OCI-LY7 (cell line): ENCODE results near the gene UNC13B. TPM values are rescaled to one million over a fixed set of nuclear protein-coding genes. Genes with fewer than 3 reads are reported as not detected.

ENCODE experiments used
- BruUV-seq: library from RNA; stranded (reverse); fragments of 400-500 nt; replicated peaks from 2 replicates; lab custom pipeline; 2021; lab: Mats Ljungman, UMichigan
- CTCF ChIA-PET: fragments of 300-600 bp; sonication (Branson Sonifier 250); formaldehyde crosslinking; loops from one replicate; lab custom pipeline; 2022; ENCODE audit warnings: antibody characterized with exemption; ENCODE audit not compliant: unreplicated experiment; lab: Charles Lee
- POLR2A ChIA-PET: fragments of 300-600 bp; sonication (Branson Sonifier 250); formaldehyde crosslinking; loops from one replicate; lab custom pipeline; 2022; ENCODE audit warnings: antibody characterized with exemption; lab: Charles Lee
- DNase-seq: peaks from one replicate; pipeline ENCODE4 v3.0.0-alpha.2; 2015; ENCODE audit warnings: low spot score
- H2AFZ ChIP-seq: fragments of 200-600 bp; sonication (generic), shearing (Covaris generic); 2 replicates; pipeline ENCODE4 v1.6.1; 2014; ENCODE audit warnings: mild to moderate bottlenecking, antibody characterized with exemption, low read length, moderate library complexity
- H3K27ac ChIP-seq: fragments of 200-600 bp; sonication (generic); 2 replicates; pipeline ENCODE4 v1.5.1; 2014; ENCODE audit warnings: mixed run types, low read depth, mild to moderate bottlenecking, moderate library complexity, low read length, inconsistent platforms; ENCODE audit not compliant: poor library complexity, severe bottlenecking
- H3K36me3 ChIP-seq: fragments of 200-600 bp; sonication (generic); 2 replicates; pipeline ENCODE4 v1.6.1; 2014; ENCODE audit warnings: mild to moderate bottlenecking, antibody characterized with exemption, low read length, moderate library complexity, mixed read lengths; ENCODE audit not compliant: insufficient read depth
- H3K4me1 ChIP-seq: fragments of 200-600 bp; sonication (generic); 2 replicates; pipeline ENCODE4 v1.5.1; 2014; ENCODE audit warnings: mild to moderate bottlenecking, low read length; ENCODE audit not compliant: insufficient read depth, poor library complexity, severe bottlenecking
- H3K4me2 ChIP-seq: fragments of 200-600 bp; sonication (generic); 2 replicates; pipeline ENCODE4 v1.6.1; 2014; ENCODE audit warnings: mild to moderate bottlenecking, low read length
- H3K4me3 ChIP-seq: fragments of 200-600 bp; sonication (generic); 2 replicates; pipeline ENCODE4 v1.5.1; 2014; ENCODE audit warnings: mild to moderate bottlenecking, low read depth, low read length; ENCODE audit not compliant: poor library complexity, severe bottlenecking
- H3K79me2 ChIP-seq: fragments of 200-600 bp; sonication (generic); 2 replicates; pipeline ENCODE4 v1.6.1; 2016; ENCODE audit warnings: low read depth, mild to moderate bottlenecking, low read length, moderate library complexity, mixed read lengths; ENCODE audit not compliant: insufficient read depth
- H3K9me2 ChIP-seq: fragments of 200-600 bp; sonication (generic); 2 replicates; pipeline ENCODE4 v1.6.1; 2016; ENCODE audit warnings: mild to moderate bottlenecking, low read length, mixed read lengths; ENCODE audit not compliant: insufficient read depth
- H3K9me3 ChIP-seq: fragments of 200-600 bp; sonication (generic); 2 replicates; pipeline ENCODE4 v1.6.1; 2014; ENCODE audit warnings: mild to moderate bottlenecking, mixed run types, low read length, mixed read lengths
- H4K20me1 ChIP-seq: fragments of 200-600 bp; sonication (generic); 2 replicates; pipeline ENCODE4 v1.6.1; 2014; ENCODE audit warnings: mild to moderate bottlenecking, antibody characterized with exemption, low read length, moderate library complexity, mixed read lengths; ENCODE audit not compliant: insufficient read depth
- CTCF ChIP-seq: fragments of 200-600 bp; sonication (generic); conservative IDR thresholded peaks from 2 replicates; pipeline ENCODE4 v1.5.1; 2014; ENCODE audit warnings: mild to moderate bottlenecking, antibody characterized with exemption, low read length, moderate library complexity, mixed read lengths
- EZH2phosphoT487 ChIP-seq: fragments of 200-600 bp; sonication (generic); IDR thresholded peaks from 2 replicates; pipeline ENCODE4 v1.6.1; 2018; ENCODE audit warnings: low read depth, borderline replicate concordance, mild to moderate bottlenecking, mixed run types, antibody characterized with exemption, low read length, moderate library complexity, mixed read lengths
- intact Hi-C: fragments of 100-400 bp; cut with micrococcal nuclease; formaldehyde crosslinking; loops from one replicate; pipeline ENCODE4 v1.10.0; 2022; ENCODE audit not compliant: unreplicated experiment
- total RNA-seq, 2 experiments: library from RNA; depleted of rRNA in 1 of 2; stranded (reverse); fragments of >200 nt in 1 of 2; shearing (Covaris generic) in 1 of 2; gene quantifications; 2 replicates each; pipeline ENCODE4 v1.2.3, GENCODE V29; 2014 to 2022

Gene UNC13B
- total RNA-seq, 2 experiments from 2014 or later = 1.7 to 5.8 TPM

GRCh38 chr9:35306283-35306682 lies 144.5 kb downstream of the UNC13B start:
- CTCF ChIA-PET = no interaction called here
- POLR2A ChIA-PET = no interaction called here
- no peaks in the 10 kb centered on the region for H3K79me2 ChIP-seq
- no peaks in the 10 kb centered on the region for H3K9me3 ChIP-seq
- no peak overlapping the region for H3K4me3 ChIP-seq
- no peak overlapping the region for H3K27ac ChIP-seq
- H3K36me3 ChIP-seq = no peaks in the 10 kb centered on the region
- intact Hi-C loops = no loop called here
- no peak overlapping the region for H3K4me2 ChIP-seq
- no peaks in the 10 kb centered on the region for H3K9me2 ChIP-seq
- no peaks in the 10 kb centered on the region for H3K4me1 ChIP-seq
- no peak for DNase-seq
- no TSS peak for BruUV-seq
- H2AFZ ChIP-seq = no peak overlapping the region
- H4K20me1 ChIP-seq = no peaks in the 10 kb centered on the region
- TF ChIP-seq EZH2phosphoT487 = no peak
- no peak for TF ChIP-seq CTCF

- BruUV-seq = no TSS peak
- POLR2A ChIA-PET = no interaction called here
Measured at GRCh38 chr9:35308316-35308715, 146.5 kb downstream of the UNC13B start.

More at GRCh38 chr9:35308316-35308715, 146.5 kb downstream of the UNC13B start:
- Histone ChIP-seq H3K9me2 (no peaks in the 10 kb centered on the region), H3K36me3 (no peaks in the 10 kb centered on the region), H3K27ac (no peak overlapping the region), H3K9me3 (no peaks in the 10 kb centered on the region), H3K4me1 (no peaks in the 10 kb centered on the region), H2AFZ (no peak overlapping the region), H3K4me2 (no peak overlapping the region), H3K79me2 (no peaks in the 10 kb centered on the region), H4K20me1 (no peaks in the 10 kb centered on the region), H3K4me3 (no peak overlapping the region)
- CTCF ChIA-PET = no interaction called here
- DNase-seq = no peak
- TF ChIP-seq EZH2phosphoT487 = no peak
- TF ChIP-seq CTCF = no peak
- intact Hi-C loops = no loop called here
